GM12891 (cell line): ENCODE measurements around the gene STRIP2.

Experiments used
- POLR2A ChIP-seq: IDR thresholded peaks from 2 replicates; pipeline ENCODE4 v1.6.1; 2011; ENCODE audit warnings: low read depth, low read length, control low read depth
- POLR2AphosphoS5 ChIP-seq: IDR thresholded peaks from 2 replicates; pipeline ENCODE4 v1.6.1; 2011; ENCODE audit warnings: low read depth, low read length, control low read depth
- TAF1 ChIP-seq: IDR thresholded peaks from 2 replicates; pipeline ENCODE4 v1.6.1; 2011; ENCODE audit warnings: low read depth, low read length, control low read depth

DNA sequence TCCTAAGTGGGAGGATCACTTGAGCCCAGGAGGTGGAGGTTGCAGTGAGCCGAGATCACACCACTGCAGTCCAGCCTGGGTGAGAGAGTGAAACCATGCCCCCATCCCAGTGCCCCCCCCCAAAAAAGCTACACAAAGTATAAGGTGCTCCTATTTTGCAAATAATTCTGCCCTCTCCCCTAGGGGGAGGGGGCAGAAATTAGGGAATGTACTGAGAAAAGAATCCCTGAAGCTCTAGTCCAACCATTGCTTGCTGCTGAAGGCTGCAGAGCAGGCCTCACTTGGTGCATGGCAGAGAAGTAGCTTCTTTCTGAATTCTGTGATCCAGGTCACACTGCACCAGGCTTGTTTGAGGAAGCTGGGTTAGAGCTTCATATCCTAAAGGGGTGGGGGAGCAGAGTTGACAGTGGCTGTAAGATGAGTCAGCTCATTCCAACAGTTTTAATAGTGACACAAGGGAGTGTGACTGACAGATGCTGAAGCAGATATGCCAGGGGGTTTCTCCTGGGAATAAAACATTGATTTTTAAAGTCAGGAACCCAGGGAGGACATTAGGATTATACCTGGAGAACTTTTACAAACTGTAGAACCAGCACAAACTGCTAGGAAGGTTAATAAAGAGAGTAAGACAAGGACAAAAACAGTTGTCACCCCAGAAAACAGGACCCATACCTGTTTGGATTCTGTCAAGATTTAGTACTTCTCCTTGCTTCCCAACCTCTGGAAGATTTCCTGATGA is 32.8 kb upstream of the STRIP2 start:
- no peak for TF ChIP-seq POLR2A
- TF ChIP-seq POLR2AphosphoS5 = no peak
- no peak for TF ChIP-seq TAF1
